ENCODE data around the gene GALNT17.

Gene GALNT17

DNA sequence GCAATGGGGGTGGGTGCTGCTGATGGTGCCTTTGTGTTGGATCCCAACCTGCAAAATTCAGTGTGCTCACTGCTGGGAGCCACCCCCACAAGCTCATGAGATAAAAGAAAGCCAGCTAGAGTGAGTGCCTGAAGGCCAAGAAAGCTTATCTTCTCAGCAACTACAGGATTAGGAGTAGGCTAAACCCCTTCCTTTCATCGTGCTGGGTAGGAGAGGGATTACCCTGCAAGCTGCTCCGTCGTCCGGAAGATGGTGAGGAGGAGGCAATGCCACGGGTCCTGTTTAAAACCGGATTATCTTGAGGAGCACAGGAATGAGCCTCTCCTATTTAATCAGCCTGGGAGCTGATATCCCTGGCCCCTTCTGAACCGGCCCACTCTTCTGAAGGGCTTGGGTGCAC, 258.0 kb downstream of the GALNT17 start:
- POLR2A ChIA-PET = no interaction called here
- H3K4me3 ChIP-seq (ENCODE audit: low read depth, low read length) = no peak overlapping the region
- TF ChIP-seq, protein P1, sequence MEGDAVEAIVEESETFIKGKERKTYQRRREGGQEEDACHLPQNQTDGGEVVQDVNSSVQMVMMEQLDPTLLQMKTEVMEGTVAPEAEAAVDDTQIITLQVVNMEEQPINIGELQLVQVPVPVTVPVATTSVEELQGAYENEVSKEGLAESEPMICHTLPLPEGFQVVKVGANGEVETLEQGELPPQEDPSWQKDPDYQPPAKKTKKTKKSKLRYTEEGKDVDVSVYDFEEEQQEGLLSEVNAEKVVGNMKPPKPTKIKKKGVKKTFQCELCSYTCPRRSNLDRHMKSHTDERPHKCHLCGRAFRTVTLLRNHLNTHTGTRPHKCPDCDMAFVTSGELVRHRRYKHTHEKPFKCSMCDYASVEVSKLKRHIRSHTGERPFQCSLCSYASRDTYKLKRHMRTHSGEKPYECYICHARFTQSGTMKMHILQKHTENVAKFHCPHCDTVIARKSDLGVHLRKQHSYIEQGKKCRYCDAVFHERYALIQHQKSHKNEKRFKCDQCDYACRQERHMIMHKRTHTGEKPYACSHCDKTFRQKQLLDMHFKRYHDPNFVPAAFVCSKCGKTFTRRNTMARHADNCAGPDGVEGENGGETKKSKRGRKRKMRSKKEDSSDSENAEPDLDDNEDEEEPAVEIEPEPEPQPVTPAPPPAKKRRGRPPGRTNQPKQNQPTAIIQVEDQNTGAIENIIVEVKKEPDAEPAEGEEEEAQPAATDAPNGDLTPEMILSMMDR (IDR thresholded peaks at IDR 0.05; ENCODE audit: insufficient read depth, low read length, missing control alignments) = no peak
- DNase-seq (ENCODE audit: low read depth, low spot score) = no peak
- CTCF ChIA-PET = no interaction called here

DNA sequence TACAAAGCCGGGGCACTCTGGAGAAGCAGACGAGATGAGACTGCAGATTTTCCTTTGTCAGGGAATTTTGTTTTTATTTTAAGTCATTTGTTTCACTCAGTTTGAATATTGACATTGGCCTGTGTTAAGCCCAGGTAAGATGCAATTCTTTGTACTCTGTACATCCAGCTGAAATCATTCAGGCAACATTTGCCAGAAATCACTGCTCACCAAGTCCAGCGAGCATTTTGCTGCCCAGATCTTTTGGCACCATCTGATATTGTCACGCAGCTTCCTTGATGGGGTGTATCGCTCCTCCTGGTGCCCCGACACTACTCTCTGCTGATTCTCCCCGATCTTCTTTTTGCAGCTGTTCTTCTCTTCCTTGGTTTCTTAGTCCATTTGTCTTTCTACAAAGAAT, 261.7 kb downstream of the GALNT17 start:
- ChIA-PET POLR2A (no interaction called here), CTCF (no interaction called here)
- DNase-seq (ENCODE audit: low read depth, low spot score) = no peak
- no peak overlapping the region for H3K4me3 ChIP-seq (ENCODE audit: low read depth, low read length)
- TF ChIP-seq, protein P1 (IDR thresholded peaks at IDR 0.05; ENCODE audit: insufficient read depth, low read length, missing control alignments) = no peak

DNA sequence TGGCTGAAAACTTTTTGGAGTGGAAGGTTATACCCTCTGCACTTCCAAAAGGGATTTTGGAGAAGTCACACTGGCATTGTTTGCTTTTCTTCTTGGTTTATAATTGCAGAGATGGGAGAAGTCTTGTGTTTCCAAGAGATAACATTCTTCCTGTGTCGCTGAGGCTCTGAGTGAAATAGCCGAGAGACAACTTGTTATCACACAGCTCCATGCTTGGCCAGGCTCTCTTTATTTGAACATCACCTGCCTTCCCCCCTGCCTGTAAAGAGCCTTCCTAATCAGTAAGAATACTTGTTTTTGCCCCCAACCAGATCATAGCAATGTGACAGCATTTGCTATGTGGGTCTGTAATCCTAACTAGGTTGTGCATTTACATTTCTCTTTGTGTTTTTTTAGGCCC, 270.7 kb downstream of the GALNT17 start:
- CTCF ChIA-PET = no interaction called here
- H3K4me3 ChIP-seq (ENCODE audit: low read depth, low read length) = no peak overlapping the region
- POLR2A ChIA-PET = no interaction called here
- TF ChIP-seq, protein P1 (IDR thresholded peaks at IDR 0.05; ENCODE audit: insufficient read depth, low read length, missing control alignments) = no peak
- no peak for DNase-seq (ENCODE audit: low read depth, low spot score)

DNA sequence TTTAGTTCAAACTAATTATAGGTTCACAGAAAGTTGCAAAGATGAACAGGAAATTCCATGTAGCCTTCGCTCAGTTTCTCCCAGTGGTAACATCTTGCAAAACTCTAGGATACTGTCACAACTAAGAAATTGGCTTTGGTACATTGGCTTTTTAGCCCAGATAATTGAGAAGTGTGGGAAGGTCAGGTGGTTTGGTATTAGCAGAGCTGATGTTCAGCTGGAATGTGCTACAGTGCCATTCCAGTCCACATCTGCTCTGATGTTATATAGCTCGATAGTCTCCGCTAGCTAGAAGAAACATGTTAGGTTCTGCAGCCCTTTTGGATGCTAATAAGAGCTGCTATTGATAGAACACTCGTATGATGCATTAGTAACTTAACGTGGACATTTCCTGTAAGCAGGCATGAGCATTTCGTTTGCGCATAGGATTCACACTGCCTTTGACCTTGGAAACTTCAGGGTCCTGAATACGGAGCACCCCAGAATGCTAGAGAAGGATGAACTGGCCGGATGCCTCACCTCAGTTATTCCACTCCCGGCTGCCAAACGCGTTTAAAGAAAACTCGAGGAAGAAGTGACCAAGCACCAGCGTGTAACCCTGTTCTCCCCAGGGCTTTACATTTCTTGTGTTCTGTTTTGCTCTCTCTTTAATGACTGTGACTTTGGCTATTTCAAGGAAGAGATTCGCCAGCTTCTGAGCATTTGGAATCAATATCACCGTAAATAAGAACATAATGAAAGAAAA, 271.4 kb downstream of the GALNT17 start:
- ChIA-PET POLR2A (no interaction called here), CTCF (no interaction called here)
- no peak for DNase-seq (ENCODE audit: low read depth, low spot score)
- H3K4me3 ChIP-seq (ENCODE audit: low read depth, low read length) = no peak overlapping the region
- TF ChIP-seq, protein P1 (IDR thresholded peaks at IDR 0.05; ENCODE audit: insufficient read depth, low read length, missing control alignments) = no peak

DNA sequence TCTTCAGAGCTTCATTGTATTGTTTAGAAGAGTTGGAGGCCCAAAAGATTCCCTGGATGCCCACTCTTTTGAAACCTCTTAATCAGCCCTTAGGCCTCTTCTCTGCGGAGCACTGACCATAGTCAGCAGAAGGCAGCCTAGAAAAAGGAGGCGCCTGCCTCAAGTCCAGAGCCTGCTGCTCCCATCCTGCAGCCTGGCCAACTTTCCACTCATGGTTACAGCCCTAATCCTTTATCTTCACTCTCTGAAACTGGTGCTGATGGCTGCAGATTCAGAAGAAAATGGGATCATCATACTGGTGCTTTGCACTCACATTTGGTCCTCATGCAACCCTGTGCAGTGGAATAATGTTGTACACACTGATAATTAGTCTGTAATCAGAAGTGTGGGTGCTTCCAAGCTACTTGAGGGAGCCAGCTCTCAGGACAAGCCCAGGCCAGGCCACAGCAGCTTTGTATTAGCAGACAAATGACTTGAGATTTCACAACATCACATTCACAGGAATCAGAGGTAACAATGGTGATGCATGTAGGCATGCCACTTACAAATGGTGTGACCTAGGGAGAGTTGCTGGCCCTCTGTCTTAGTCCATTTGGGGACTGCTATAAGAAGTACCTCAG, 272.9 kb downstream of the GALNT17 start:
- ChIA-PET CTCF (no interaction called here), POLR2A (no interaction called here)
- DNase-seq (ENCODE audit: low read depth, low spot score) = no peak
- TF ChIP-seq, protein P1 (IDR thresholded peaks at IDR 0.05; ENCODE audit: insufficient read depth, low read length, missing control alignments) = no peak
- no peak overlapping the region for H3K4me3 ChIP-seq (ENCODE audit: low read depth, low read length)

DNA sequence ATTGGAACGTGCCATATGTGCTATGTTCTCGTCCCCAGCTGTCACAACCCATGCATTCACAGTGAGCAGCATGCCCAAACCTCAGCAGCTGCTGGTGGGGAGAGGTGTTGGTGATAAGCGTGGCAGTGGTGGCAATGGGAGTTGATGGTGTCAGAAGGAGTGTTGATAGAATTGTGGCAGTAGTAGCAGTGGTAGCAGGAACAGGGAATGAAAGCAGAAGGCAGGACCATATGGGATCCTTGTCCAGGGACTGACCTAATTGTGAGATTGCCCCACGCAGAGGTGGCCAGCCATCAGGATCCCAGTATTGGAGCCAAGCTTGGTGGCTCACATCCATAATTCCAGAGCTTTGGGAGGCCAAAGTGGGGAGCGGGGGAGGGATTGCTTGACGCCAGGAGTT, 276.3 kb downstream of the GALNT17 start:
- ChIA-PET POLR2A (no interaction called here), CTCF (no interaction called here)
- TF ChIP-seq, protein P1 (IDR thresholded peaks at IDR 0.05; ENCODE audit: insufficient read depth, low read length, missing control alignments) = no peak
- no peak for DNase-seq (ENCODE audit: low read depth, low spot score)
- no peak overlapping the region for H3K4me3 ChIP-seq (ENCODE audit: low read depth, low read length)
